ENCODE results near the gene GEMIN2.
"Not testable (repeated sequence)": the region's sequence is repeated elsewhere in the genome, so short reads cannot be mapped to it uniquely, and the experiment has no call there.

GEMIN2 gene, protein sequence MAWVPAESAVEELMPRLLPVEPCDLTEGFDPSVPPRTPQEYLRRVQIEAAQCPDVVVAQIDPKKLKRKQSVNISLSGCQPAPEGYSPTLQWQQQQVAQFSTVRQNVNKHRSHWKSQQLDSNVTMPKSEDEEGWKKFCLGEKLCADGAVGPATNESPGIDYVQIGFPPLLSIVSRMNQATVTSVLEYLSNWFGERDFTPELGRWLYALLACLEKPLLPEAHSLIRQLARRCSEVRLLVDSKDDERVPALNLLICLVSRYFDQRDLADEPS

DNA sequence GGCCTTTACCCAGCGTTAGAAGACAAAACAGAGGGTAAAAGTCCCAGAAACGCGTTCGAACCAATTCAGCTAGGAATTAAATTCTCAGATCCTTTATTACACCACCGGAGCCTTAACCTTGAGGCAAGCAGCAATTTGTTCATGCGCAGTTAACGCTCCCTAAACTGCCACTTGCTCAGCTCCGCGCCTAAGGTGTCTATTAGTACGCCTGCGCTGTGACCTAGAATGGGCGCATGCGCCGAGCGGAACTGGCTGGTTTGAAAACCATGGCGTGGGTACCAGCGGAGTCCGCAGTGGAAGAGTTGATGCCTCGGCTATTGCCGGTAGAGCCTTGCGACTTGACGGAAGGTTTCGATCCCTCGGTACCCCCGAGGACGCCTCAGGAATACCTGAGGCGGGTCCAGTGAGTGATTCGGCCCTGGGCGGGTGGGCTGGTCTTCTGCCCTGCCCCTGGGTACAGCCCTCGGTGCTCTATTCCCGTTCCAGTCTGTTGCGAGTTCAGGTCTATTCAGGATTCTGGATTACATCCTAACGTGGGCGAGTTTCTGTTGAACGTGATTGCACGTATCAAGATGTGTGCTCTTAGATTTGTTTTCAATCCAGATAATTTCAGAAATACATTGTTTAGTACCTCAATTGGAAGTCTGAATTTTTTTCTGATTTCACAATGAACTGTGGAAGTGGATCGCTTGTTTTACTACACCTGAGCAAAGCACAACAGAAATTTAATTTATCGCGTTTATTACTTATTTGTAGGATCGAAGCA is at the start of gene GEMIN2:
Gene GEMIN2, plus strand, starts transcription at position 251 of the 766 bp plus-strand sequence. Its CDS starts 16 bp downstream, at position 267.
- DNase-seq, result peak; percentile 96

DNA sequence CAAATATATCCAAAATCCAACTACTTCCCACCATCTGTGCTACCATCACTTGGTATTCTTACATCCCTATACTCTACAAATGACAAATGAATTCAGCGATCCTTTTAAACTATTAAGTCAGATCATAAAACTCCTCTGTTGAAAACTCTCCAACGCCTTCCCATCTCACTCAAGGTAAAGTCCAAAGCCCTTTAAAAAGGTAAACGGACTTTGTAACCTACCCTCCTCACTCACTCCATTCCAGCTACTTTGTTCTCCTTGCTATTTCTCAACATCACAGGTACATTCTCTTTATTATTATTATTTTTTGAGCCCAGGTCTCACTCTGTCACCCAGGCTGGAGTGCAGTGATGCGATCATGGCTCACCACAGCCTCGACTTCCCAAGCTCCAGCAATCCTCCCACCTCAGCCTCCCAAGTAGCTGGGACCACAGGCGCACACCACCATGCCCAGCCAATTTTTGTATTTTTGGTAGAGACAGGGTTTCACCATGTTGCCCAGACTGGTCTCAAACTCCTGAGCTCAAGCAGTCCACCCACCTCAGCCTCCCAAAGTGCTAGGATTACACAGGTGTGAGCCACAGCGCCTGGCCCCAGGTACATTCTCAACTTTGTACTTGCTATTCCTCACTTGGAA is 44.8 kb upstream of the GEMIN2 start:
- not testable (repeated sequence) for DNase-seq

DNA sequence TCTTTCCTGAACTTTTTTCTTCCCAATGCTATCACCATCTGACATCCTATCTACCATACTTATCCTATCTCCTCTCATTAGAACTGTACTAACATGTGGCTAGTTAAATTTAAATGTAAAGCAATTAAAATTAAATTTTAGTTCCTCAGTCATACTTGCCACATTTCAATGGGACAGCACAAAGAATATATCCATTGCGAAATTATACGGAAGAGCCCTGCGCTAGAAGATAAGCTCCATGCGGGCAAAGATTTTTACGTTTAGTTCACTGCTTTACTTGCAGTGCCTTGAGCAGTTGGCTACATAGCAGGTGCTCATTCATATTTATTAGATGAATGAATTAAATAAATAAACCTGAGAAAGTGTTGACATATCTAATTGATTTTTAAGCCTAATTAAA is 44.2 kb upstream of the GEMIN2 start:
- DNase-seq, result no peak

DNA sequence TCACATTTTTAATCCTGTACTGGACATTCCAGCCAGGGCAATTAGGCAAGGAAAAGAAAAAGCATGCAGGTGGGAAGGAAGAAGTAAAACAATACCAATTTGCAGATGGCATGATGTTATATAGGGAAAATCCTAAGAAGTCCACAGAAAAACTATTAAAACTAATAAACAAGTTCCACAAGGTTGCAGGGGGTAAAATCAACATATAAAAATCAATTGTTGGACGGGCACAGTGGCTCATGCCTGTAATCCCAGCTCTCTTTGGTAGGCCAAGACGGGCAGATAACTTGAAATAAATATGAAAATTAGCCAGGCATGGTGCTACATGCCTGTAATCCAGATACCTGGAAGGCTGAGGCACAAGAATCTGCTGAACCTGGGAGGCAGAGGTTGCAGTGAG is 43.0 kb upstream of the GEMIN2 start:
- DNase-seq, result no peak

DNA sequence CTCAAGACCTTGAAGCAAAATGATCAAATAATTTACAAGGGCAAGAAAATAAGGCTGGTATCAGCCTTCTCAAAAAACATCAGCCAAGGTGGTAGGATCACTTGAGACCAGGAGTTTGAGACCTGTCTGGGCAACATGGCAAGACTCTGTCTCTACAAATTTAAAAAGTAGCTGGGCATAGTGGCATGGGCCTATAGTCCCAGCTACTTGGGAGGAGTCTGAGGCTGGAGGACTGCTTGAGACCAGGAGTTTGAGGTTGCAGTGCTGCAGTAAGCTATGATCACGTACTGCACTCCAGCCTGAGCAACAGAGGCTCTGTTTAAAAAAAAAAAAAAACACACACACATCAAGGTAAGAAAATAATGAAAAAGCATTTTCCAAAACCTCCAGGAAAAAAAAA is 33.2 kb upstream of the GEMIN2 start:
- no peak for DNase-seq

DNA sequence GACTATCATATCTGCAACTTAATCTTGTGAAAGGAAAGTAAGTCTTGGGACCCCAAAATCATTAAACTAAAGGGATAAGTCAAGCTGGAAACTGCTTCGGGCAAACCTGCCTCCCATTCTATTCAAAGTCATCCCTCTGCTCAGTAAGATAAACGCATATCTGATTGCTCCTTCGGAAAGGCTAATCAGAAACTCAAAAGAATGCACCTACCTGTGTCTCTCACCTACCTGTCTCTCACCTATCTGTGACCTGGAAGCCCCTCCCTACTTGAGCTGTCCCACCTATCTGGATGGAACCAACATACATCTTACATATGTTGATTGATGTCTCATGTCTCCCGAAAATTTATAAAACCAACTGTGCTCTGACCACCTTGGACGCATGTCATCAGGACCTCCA is 31.0 kb upstream of the GEMIN2 start:
- DNase-seq, result no peak

DNA sequence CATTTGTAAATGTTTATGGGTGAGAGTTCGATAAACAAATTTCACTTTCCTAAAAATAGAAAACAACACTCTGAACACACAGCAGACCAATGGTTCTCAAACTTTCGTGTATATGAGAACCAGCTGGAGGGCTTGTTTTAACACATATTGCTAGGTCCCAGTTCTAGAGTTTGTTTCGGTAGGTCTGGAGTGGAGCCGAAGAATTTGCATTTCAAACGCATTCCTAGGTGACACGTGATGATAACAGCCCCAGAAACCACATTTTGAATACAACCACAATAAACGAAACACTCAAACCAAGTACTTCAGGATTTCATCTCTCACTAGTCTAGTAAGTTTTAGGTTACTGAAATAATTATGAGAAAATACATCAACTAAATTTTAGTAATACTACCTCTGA is 28.2 kb upstream of the GEMIN2 start:
- no peak for DNase-seq

DNA sequence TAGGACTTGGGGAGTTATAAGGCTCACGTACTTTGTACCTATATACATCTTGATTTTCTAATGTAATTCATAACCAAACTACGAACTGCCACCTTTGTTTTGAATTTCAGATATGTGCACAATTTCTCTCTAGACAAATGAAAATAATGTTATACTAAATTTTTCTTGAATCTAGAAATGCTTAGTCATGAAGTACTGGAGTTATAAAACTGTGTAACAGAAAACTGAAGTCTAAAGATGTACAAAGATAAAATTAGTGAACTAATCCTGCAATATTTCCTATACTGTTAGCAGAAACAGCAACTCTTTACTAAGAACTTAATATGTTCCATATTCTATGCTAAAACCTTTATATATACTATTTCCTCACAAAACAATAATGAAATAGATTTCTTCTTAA is 26.6 kb upstream of the GEMIN2 start:
- DNase-seq, result no peak

DNA sequence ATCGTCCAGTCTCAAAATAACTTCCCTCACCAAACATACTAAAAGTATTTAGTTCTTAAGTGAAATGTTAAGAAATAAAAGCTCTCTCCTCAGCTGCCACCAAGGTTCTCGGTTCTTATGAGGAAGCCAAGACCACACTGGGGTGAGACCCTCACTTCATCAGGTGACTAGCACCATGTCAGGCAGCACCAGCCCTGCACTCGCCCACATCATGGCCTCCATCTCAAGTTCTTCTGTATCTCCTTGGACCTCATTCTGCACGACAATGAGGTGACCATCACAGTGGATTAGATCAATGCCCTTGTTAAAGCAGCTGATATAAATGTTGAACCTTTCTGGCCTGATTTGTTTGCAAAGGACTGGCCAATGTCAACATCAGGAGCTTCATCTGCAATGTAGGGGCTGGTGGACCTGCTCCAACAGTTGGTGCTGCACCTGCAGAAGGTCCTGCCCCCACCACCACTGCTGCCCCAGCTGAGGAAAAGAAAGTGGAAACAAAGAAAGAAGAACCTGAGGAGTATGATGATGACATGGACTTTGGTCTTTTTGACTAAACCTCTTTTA is 23.5 kb upstream of the GEMIN2 start:
- no peak for DNase-seq

DNA sequence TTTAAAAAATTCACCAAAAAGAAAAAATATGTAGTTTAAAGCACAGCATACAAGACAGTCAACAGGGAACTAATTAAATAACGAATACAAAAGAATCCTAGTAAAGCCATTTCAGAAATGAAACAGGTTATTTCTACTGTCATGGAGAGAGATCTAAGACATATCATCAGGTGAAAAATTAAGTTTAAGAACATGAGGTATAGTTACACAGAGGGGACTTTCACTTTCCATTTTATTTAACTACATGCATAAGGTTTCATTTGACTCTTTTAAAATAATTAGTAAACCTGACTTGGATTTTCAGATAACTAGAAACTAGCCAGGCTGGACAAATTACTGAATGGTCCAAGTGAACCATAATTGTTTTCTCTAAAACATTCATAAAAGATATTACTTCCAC is 22.4 kb upstream of the GEMIN2 start:
- no peak for DNase-seq

DNA sequence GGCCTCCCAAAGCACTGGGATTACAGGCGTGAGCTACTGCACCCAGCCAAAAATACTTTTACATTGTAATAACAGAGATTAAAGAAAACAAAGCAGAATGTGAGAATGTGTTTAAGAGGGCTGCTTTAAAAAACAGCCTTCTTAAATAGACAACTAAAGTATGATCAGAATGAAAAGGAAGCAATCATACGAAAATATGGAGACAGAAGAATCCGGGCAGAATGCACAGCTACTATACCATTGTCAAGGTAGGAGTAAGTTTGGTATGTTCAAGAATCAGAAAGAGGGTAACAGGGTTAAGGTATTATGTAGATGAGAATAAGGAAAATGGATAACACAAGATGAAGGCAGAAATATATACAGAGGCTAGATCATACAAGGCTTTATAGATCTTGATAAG is 19.6 kb upstream of the GEMIN2 start:
- no peak for DNase-seq

DNA sequence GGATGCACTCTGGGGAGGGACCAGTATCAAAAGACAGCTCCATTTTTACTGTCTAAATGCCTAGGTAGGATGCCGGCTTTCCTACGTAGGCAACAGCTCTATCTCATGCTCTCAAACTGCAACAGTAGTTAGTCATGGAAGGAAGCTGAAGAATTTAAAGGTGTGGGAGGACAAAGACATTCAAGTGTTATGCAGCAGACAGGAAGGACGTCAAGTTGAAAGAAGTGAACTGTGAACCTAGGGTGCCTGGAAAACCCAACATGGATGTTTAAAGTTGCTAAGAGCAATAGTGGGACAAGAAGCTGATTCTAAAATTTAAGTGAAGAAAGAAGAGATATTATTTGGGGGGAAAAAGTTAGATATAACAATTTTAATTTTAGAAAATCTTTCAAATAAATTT is 17.0 kb upstream of the GEMIN2 start:
- DNase-seq, result no peak

DNA sequence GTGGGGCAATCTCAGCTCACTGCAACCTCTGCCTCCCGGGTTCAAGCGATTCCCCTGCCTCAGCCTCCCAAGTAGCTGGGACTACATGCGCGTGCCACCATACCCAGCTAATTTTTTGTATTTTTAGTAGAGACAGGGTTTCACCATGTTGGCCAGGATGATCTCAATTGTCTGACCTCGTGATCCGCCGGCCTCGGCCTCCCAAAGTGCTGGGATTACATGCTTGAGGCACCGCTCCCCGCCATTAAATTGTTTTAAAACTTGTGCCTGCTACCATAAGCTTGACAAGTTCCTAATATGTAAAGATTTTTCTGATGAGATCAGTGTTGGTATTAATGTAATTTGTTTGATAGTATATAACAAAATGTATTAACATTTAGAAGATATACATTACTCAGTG is 14.9 kb upstream of the GEMIN2 start:
- not testable (repeated sequence) for DNase-seq

DNA sequence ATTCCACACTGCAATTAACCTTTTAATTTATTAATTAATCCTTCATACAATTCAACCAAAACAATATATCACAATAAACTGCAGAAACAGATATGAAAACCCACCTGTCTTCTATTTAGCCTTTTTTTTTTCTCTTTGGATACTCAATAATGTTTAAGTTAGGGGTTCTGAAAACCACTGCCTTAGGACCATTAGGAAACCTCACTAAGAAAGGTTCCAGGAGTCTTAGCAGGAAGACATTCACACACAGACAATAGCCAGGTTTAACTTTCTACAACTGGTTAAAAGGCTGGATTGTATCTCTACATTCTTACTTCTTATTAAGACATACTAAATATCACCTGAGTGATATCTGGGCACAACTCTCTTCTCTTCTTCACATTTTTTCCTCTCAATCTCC is 14.4 kb upstream of the GEMIN2 start:
- no peak for DNase-seq

DNA sequence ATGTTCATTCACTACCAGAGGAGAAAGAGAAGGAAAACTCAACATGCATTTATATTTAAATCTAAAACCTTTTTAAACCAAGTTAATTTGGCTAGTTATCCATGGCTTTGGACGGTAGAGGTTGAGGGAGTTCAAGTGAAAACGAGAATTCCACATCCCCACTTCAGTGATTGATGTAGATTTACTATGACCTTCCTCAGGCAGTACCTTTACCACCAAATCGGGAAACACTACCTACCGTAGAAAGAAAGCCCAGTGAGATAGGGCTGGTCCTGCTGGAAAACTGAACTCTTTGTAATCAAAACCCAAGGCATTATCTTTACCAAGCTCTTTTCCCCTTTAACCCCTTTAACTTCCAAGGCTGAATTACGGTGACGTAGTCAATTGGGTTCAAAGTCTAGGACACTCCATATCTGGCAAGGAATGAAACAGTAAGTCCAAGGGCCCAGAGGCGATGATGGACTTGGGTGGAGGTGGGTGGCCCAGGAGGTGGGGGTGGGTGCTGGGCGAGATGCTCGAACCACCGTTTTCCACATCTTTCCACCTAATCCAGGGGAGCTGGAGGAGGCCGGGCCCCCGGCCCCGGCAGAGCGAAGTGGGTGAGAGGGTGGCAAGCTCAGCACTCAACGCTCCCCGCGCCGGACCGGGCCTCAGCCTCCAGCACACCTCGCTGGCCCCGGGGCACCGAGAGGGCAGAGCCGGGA is 11.7 kb upstream of the GEMIN2 start:
- DNase-seq, result peak; percentile 37

DNA sequence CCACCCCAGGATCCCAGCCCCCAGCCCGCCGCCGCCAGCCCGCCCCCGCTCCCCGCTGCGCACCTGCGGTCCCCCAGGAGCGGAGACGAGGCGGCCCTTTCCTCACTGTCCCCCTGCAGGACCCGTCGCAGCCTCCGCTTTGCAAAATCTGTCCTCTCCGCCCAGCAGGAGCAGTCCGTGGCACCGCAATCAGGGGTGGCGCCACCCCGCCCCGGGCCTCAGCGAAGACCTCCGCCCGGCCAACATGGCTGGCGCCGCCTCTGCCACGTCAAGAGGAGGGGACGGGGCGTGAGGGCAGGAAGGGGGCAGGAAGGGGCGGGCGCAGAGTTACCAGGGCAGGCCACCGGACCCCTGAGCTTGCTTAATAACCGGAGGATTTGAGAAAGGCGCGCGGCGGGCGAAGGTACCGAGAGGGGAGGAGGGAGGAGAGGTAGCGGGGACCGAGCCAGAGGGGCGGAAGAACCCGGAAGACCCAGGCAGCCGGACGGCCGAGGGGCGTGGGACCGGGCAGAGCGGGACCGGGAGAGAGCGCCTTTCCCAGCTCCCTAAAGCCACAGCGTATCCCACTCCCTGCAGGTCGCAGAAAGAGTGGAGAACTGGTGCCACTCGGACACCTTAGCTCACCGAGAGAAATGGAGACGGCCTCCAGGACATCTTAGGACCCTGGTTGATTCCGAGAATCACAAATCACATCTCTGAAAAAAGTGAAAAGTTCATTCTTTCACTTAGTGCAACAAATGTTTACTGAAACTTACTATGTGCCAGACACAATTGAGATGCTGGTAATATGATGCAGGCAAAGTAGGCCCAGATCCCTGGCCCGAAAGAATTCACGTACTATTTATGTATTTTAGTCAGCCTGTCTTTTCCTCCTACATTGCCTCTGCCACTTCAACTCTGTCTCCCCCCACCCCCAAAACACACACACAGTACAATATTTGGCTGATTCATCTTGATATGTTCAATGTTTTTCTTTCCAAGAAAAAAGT is 10.9 kb upstream of the GEMIN2 start, which contains the start of gene SEC23A:
Gene SEC23A, minus strand, starts transcription at position 267 of the 989 bp plus-strand sequence. CDS start 7,117 bp downstream, outside the sequence.
- DNase-seq, result peak; percentile 84

DNA sequence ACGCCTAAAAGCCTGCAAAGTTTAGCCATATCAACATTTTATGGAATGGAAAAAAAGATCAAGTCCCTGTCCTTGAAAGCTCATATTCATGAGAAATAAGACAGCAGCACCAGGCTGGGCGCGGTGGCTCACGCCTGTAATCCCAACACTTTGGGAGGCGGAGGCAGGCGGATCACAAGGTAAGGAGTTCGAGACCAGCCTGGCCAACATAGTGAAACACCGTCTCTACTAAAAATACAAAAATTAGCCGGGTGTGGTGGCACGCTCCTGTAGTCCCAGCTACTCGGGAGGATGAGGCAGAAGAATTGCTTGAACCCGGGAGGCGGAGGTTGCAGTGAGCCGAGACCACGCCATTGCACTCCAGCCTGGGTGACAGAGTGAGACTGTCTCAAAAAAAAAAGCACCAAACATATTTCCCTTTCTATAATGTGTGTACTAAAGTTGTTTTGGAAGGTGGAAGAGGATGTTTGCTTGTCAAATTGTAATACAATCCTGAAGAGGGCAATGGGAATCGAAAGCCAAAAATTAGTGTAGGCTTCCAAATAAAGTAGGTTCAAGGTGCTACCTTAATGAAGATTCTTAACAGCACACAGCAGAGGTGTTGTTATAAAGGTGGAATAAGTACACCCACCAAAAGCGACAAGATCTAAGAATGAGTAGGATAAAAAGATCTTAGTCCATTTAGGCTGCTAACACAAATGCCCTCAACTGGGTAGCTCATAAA is 9.9 kb upstream of the GEMIN2 start:
- DNase-seq, result not testable (repeated sequence)

DNA sequence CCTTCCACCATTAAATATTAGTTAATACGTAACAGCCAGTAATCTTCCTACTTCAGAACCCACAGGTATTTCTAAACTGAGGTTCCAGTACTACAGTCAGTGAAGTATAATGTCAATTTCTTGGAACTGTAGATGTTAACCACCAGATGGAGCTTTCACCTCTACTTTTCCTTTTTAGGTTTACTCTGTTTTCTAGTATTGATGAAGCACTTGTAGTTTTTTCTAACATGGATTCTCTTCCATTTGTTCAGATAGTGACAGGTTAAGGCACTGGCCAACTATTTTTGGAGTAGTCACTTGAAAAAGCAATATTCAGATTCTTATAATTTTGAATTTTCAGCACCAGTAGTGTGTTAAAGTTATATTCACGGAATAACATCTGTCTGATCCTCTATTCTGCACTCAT is 6.5 kb upstream of the GEMIN2 start:
- peak; percentile 63 for DNase-seq

DNA sequence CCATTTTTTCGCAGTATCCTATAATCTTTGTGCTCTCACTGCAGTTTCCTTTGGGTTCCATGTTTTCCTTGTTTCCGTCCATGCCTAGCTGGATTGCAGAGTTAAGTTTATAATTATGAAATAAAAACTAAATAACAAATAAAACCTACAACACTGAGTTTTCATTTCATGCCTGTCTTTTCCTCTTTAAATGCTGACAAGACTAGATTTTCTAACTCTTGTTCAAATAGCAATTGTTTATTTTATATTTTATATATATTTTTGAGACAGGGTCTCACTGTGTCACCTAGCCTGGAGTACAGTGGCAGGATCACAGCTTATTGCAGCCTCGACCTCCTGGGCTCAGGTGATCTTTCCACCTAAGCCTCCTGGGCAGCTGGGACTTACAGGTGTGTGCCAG is 5.3 kb upstream of the GEMIN2 start:
- DNase-seq, result no peak

DNA sequence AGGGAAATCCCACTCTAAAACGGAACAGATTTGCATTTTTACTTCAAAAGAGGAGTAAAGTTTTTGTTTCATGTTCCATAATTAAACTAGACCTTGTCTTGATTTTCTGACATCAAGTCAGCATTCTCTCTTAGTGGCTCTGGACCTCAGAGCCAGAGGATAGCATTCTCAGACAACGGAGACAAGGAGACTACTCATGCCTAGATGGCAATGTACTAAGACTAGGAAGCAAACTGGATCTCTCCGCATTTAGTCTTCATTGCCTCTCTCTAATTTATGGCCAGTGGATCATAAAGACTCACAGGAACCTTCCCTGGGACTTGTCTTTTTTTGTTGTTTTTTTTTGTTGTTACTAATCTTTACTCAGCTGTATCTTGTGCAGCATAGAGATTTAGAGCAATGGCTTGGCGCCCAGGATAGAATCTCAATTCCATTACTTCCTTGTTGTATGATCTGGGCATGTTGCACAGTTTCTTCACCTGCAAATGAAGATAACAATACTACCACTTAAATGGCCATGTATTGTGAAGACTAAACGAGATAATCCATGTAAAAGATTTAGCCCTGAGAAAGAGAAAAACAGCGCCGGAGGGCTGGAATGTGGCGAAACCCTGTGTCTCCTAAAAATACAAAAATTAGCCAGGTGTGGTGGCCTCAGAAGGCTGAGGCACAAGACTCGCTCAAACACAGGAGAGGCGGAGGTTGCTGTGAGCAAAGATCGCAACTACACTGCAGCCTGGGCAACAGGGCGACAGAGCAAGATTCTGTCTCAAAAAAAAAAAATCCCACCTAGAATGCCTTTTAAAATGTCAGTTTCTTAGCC is 4.0 kb upstream of the GEMIN2 start:
- DNase-seq, result no peak
